COLO829 (cell line): Measurements from ENCODE around the gene SLC39A2.
"Not testable (repeated sequence)": the region's sequence is repeated elsewhere in the genome, so short reads cannot be mapped to it uniquely, and the experiment has no call there.

Experiments
- DNase-seq: peaks from one replicate; pipeline ENCODE4 v3.0.0; 2012; ENCODE audit warnings: low spot score

SLC39A2 gene

DNA sequence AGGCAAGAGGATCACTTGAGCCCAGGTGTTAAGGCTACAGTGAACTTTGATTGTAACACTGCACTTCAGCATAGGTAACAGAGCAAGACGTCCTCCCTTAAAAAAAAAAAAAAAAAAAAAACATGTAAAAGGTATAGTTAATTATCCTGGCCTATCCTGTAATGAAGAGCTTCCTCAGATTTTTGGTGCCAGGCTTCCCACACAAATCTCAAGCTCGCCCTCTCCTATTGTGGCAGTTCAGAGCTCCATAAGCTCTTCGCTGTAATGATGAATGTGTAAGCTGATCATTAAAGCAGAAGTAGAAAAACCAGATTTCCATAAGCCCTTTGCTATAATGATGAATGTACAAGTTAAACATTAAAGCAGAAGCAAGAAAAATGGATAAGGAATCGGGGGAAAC, 2.0 kb upstream of the SLC39A2 start:
- no peak for DNase-seq

GRCh38 chr14:20997564-20997963, 1.5 kb upstream of the SLC39A2 start:
- DNase-seq = no peak

DNA sequence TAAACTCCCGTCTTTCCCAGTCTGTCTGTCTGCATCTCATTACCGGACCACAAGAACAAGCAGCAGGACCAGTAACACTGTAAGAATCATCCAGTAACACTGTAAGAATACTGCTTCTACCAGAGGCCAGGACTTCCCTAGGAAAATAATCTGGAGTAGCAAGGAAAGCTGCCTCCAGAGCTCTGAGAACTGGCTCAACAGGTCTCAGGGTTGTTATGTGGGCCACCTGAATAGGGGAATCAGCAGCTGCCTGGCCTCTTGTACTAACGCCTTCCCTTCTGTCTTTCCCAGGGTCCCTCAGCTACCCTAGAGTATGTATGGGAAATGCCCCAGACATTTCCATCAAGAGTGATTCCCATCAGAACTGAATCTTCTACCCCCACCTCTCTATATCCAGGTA, 954 bp upstream of the SLC39A2 start:
- DNase-seq = no peak

DNA sequence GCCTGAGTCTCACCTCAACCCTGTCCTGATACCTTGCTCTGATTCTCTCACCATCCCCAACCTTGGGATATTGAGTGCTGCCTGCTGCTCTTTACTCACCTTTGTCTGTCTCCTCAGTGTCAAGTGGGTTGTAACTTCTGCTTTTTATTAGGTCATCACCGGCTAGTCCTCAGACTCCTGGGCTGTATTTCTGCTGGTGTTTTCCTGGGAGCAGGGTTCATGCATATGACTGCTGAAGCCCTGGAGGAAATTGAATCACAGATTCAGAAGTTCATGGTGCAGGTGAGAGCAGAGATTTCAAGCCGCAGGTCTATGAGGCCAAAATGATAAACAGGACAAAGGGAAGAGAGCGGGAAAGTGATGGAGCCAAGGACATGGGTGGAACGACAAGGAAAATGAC, 498 bp downstream of the SLC39A2 start:
- no peak for DNase-seq

DNA sequence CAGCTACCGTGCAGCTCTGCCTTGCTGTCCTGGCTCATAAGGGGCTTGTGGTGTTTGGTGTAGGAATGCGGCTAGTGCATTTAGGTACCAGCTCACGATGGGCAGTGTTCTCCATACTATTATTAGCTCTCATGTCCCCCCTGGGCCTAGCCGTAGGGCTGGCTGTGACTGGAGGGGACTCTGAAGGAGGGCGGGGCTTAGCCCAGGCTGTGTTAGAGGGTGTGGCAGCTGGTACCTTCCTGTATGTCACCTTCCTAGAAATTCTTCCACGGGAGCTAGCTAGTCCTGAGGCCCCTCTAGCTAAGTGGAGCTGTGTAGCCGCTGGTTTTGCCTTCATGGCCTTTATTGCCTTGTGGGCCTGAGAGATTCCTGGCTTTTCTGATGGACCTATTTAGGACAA, 2.1 kb downstream of the SLC39A2 start:
- DNase-seq = no peak

GRCh38 chr14:21003788-21004346, 4.8 kb downstream of the SLC39A2 start:
- DNase-seq = no peak

DNA sequence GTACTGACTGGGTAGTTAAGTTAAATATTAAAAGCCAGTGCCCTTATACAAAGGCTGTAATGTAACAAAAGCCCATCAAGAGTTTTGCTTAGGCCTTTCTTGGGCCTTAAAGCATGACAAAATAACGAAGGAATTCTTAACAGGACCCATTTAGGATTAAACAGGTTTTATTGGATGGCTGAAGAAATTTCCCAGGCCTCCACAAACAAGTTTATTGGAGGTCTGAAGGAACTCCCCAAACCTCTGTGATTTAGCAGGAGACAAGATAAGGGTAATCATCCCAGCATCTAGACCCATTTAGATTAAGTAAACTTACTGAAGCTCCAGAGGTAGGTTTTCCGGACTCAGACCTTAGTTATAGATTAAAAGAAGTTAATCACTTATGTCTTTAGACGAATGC, 10.6 kb downstream of the SLC39A2 start:
- not testable (repeated sequence) for DNase-seq

DNA sequence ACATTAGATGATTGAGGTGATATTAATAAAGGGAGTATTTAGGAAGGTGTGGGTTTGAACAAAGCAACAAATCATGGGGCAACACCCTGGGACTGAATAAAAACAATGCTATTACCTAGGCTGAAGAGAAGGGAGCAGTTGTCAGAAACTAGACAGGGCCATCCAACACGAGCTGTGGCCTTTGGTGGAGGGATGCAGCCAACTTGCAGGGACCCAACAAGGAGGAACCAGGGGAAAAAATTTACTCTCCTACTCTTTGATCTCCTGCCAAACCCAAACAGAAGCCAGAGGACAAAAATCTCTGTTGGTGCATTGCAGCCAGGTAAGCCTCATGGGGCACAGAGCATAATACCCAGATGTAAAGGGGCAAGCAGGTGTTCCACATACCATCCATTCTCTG, 12.0 kb downstream of the SLC39A2 start:
- no peak for DNase-seq

DNA sequence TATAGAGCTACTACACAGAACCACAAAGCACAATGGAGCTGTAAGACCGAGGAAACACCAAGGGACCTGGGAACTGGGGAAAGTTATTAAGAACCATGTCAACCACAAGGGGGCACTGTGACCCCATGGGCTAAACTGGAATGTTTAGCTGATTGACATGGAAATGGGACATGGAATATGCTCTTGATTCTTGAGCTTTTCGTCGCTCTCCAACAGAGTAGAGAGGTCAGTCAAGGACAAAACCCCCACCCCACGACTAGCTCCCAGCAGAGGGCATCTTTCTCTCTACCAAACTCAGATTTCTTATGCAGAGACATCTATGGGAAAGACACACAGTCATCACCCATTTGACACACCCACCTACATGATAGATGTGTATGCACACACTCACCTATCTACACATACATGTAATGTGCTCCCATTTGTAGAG, 15.7 kb downstream of the SLC39A2 start:
- peak; percentile 87 for DNase-seq

DNA sequence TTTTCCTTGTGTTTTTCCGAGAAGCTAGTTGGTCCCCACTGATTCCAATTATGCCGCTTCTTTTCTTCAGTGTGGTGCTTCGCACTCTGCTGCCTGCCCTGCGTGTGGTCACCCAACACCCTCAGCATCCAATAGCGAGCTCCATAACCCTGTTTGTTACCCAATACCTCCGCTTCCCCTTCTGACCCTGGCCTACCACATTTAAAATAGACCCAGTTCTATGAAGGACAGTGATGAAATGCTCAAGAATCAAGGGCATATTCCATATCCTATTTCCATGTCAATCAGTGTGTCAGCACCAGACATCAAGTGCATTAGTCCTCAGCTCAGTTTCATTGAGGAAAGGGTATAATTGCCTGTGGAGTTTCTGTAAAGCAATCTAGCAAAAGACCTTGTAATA, 16.2 kb downstream of the SLC39A2 start:
- DNase-seq = no peak

DNA sequence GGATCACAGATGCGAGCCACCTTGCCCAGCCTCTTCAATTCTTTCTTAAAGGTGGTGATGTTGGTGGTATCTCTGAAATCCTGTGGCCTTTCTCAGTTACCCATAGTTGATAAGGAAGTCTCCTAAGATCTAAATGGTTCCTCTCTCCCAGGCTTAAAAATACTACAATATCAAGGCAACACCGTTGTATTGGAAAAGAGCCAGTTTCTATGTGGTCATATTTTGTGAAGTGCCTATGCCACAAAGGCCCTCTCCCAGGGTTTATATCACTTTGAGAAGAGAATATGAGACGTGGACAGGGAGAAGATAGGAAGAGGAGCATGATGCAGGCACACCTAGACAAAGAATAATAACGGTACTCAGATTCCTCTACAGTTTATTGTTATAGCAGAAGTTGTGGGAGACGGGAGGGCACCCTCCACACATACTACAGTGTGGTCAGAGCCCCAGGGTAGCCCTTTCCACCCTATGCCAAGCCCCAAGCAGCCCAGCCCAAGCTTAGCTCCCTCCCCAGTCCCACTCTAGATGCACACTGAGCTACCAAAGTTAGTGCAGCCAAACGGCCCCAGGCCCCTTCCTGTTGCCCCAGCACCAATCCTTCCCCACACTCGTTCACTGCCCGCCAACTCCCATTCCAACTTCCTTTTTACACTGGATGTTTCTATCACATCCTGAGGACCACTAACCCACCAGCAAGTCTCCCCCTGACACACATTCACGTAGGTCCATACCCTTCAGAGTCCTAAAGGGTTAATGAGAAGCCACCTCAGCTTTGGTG, 17.5 kb downstream of the SLC39A2 start:
- no peak for DNase-seq

DNA sequence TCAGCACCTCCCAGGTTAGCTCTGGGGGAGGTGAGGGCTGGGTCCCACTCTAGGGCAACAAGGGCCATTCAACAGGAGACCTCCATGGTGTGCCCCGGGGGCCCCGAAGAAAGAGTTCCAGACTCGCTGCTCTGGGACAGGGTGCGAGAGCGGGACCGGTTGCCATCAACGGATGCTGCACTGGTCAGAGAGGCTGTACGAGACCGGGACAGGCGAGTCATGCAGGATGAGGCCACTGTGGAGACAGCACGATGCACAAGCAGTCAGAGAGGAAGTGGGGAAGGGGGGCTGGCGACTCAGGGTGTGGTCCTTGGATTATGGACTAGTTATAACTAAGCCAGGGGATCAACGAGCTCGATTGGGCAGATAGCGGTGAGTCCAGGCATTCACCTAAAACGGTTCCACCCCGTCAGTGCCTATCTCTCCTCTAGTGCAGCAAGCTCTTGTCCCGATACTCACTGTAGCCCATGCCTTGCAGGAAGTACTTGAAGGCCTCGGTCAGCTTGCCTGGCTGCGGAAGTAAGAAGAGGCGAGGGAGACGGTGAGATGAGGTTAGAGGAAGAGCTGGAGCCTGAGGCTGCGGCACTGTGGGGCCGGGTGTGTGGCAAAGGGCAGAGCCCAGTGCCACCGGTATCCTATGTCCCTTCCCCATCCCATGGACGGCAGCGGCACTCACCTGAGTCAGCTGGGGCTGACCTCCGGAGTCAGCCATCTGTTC, 18.6 kb downstream of the SLC39A2 start:
- DNase-seq = no peak

GRCh38 chr14:21018286-21018685, 19.2 kb downstream of the SLC39A2 start:
- no peak for DNase-seq

GRCh38 chr14:21018781-21019180, 19.7 kb downstream of the SLC39A2 start:
- DNase-seq = no peak

- no peak for DNase-seq
Observed at GRCh38 chr14:21019366-21019765, 20.3 kb downstream of the SLC39A2 start.

GRCh38 chr14:21020977-21021545, 22.0 kb downstream of the SLC39A2 start:
- no peak for DNase-seq

GRCh38 chr14:21022686-21023085, 23.6 kb downstream of the SLC39A2 start:
- DNase-seq = no peak

DNA sequence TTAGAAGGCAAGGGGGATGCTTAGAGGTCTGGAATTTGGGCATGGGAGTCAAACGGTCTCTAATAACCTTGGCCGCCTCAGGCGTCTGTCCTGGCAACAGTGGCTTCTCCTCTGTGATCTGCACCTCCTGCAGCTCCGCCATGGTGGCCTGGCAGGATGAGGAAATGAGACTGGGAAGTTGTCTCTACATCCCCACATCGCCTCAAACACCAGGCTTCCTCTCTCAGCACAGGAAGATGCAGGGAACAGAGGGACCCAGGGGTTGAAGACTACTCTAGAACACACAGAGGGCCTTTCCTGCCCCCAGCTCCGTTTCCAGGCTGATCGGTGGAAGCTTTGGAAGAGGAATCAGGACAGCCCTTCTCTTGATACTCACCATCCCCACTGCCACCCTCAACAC, 24.1 kb downstream of the SLC39A2 start:
- no peak for DNase-seq

GRCh38 chr14:21023817-21024584, 24.9 kb downstream of the SLC39A2 start:
- no peak for DNase-seq

- DNase-seq = peak; percentile 61
Observed at GRCh38 chr14:21024585-21025370, 25.7 kb downstream of the SLC39A2 start, which contains the start of gene NDRG2. NDRG2 (minus strand) TSS chr14:21025061; CDS start chr14:21023315, 1,746 bp downstream.
